ENCODE results near the gene MIEF1. TPM values are rescaled to one million over a fixed set of nuclear protein-coding genes. Genes with fewer than 3 reads are reported as not detected.

MIEF1 gene
- total RNA-seq, 2 donors from 2014 or later: 18.8 to 36.9 TPM

GRCh38 chr22:39524753-39525657, 22.9 kb downstream of the MIEF1 start:
- H3K36me3 ChIP-seq: peaks cover 37% of the 10 kb centered on the region
- no peak for ATAC-seq (ENCODE audit: insufficient number of reproducible peaks, low FRiP score, low read depth)
- no peaks in the 10 kb centered on the region for H3K9me3 ChIP-seq
- H3K4me3 ChIP-seq: no peak overlapping the region
- peaks cover 34 to 81% of the 10 kb centered on the region in 2 donors for H3K4me1 ChIP-seq (ENCODE audit: control insufficient read depth in 1 of 2, low read depth in 2 of 2)
- DNase-seq (ENCODE audit: low spot score): no peak
- no peaks in the 10 kb centered on the region for H3K27me3 ChIP-seq (replicated peaks; ENCODE audit: insufficient read depth)
- H3K27ac ChIP-seq: peak overlapping the region; percentile 22 to 33
- no peak for TF ChIP-seq CTCF (IDR thresholded peaks at IDR 0.05)

GRCh38 chr22:39525658-39525975, 23.5 kb downstream of the MIEF1 start:
- Histone ChIP-seq H3K4me1 (ENCODE audit: control insufficient read depth in 1 of 2, low read depth in 2 of 2) (peaks cover 38 to 87% of the 10 kb centered on the region in 2 donors), H3K9me3 (no peaks in the 10 kb centered on the region), H3K27me3 (replicated peaks; ENCODE audit: insufficient read depth) (no peaks in the 10 kb centered on the region), H3K4me3 (no peak overlapping the region), H3K27ac (no peak overlapping the region), H3K36me3 (peaks cover 37% of the 10 kb centered on the region)
- DNase-seq (ENCODE audit: low spot score): no peak
- no peak for TF ChIP-seq CTCF (IDR thresholded peaks at IDR 0.05)
- no peak for ATAC-seq (ENCODE audit: insufficient number of reproducible peaks, low FRiP score, low read depth)

GRCh38 chr22:39526736-39527171, 24.7 kb downstream of the MIEF1 start:
- H3K27me3 ChIP-seq (replicated peaks; ENCODE audit: insufficient read depth): no peaks in the 10 kb centered on the region
- DNase-seq (ENCODE audit: low spot score) (no peak), ATAC-seq (ENCODE audit: insufficient number of reproducible peaks, low FRiP score, low read depth) (no peak)
- TF ChIP-seq CTCF (IDR thresholded peaks at IDR 0.05): no peak
- H3K36me3 ChIP-seq: peaks cover 31% of the 10 kb centered on the region
- H3K27ac ChIP-seq: no peak overlapping the region
- H3K9me3 ChIP-seq: no peaks in the 10 kb centered on the region
- H3K4me1 ChIP-seq (ENCODE audit: control insufficient read depth in 1 of 2, low read depth in 2 of 2): peaks cover 48 to 97% of the 10 kb centered on the region in 2 donors
- no peak overlapping the region for H3K4me3 ChIP-seq

GRCh38 chr22:39527481-39527961, 25.4 kb downstream of the MIEF1 start:
- Histone ChIP-seq H3K4me1 (ENCODE audit: control insufficient read depth in 1 of 2, low read depth in 2 of 2) (peaks cover 41 to 93% of the 10 kb centered on the region in 2 donors), H3K27me3 (replicated peaks; ENCODE audit: insufficient read depth) (no peaks in the 10 kb centered on the region), H3K9me3 (no peaks in the 10 kb centered on the region), H3K36me3 (peaks cover 23% of the 10 kb centered on the region), H3K4me3 (no peak overlapping the region), H3K27ac (peak overlapping the region in 1 of 2 donors; percentile 17)
- TF ChIP-seq CTCF (IDR thresholded peaks at IDR 0.05): no peak
- ATAC-seq (ENCODE audit: insufficient number of reproducible peaks, low FRiP score, low read depth) (no peak), DNase-seq (ENCODE audit: low spot score) (no peak)

GRCh38 chr22:39528080-39528661, 26.1 kb downstream of the MIEF1 start:
- Histone ChIP-seq H3K27me3 (replicated peaks; ENCODE audit: insufficient read depth) (no peaks in the 10 kb centered on the region), H3K4me1 (ENCODE audit: control insufficient read depth in 1 of 2, low read depth in 2 of 2) (peaks cover 38 to 86% of the 10 kb centered on the region in 2 donors), H3K27ac (peak overlapping the region; percentile 17 to 41), H3K4me3 (peak overlapping the region; percentile 53), H3K36me3 (peaks cover 18% of the 10 kb centered on the region), H3K9me3 (no peaks in the 10 kb centered on the region)
- no peak for TF ChIP-seq CTCF (IDR thresholded peaks at IDR 0.05)
- ATAC-seq (ENCODE audit: insufficient number of reproducible peaks, low FRiP score, low read depth) (no peak), DNase-seq (ENCODE audit: low spot score) (no peak)

Measured in thoracic aorta (tissue), 2 donors.